HepG2 (cell line): ENCODE results near the gene TRPV2. TPM values are rescaled to one million over a fixed set of nuclear protein-coding genes. Genes with fewer than 3 reads are reported as not detected.
A peak's percentile ranks its signal among the peaks of the same experiment; 100 is the strongest.

Experiments used
- FLYWCH1 ChIP-seq: sonication (generic); formaldehyde crosslinking; IDR thresholded peaks from 2 replicates; pipeline ENCODE4 v1.8.1; 2023; ENCODE audit warnings: mild to moderate bottlenecking, missing genetic modification reagents
- NR2F2 ChIP-seq: IDR thresholded peaks from 2 replicates; pipeline ENCODE4 v1.6.1; 2012; ENCODE audit warnings: low read depth, inconsistent platforms, borderline replicate concordance
- PAF1 ChIP-seq: IDR thresholded peaks from 2 replicates; pipeline ENCODE4 v1.6.1; 2016; ENCODE audit warnings: missing genetic modification reagents, missing compliant biosample characterization
- POLR2A ChIP-seq, 2 experiments: IDR thresholded peaks; 2 replicates each; pipeline ENCODE4 v1.6.1; 2011; ENCODE audit warnings: low read depth in 2 of 2, low read length in 2 of 2, mild to moderate bottlenecking in 1 of 2, moderate library complexity in 1 of 2; ENCODE audit not compliant: insufficient read depth in 1 of 2
- PRDM10 ChIP-seq: sonication (generic); formaldehyde crosslinking; IDR thresholded peaks from 2 replicates; pipeline ENCODE4 v1.4.0; 2020; ENCODE audit warnings: low read depth, missing genetic modification reagents
- SMAD3 ChIP-seq: sonication (generic); formaldehyde crosslinking; IDR thresholded peaks from 2 replicates; pipeline ENCODE4 v1.4.0; 2020; ENCODE audit warnings: missing genetic modification reagents
- ZNF383 ChIP-seq: sonication (generic); formaldehyde crosslinking; IDR thresholded peaks from 2 replicates; pipeline ENCODE4 v1.4.0; 2020; ENCODE audit warnings: missing genetic modification reagents, mild to moderate bottlenecking, borderline replicate concordance
- ZNF564 ChIP-seq: sonication (generic); formaldehyde crosslinking; IDR thresholded peaks from 2 replicates; pipeline ENCODE4 v1.8.1; 2023; ENCODE audit warnings: mild to moderate bottlenecking, missing genetic modification reagents
- ZSCAN21 ChIP-seq: sonication (generic); formaldehyde crosslinking; IDR thresholded peaks from 2 replicates; pipeline ENCODE4 v1.8.0; 2022; ENCODE audit warnings: mild to moderate bottlenecking, missing genetic modification reagents, moderate library complexity, borderline replicate concordance
- polyA plus RNA-seq, 8 experiments: library from polyadenylated mRNA; depleted of rRNA in 3 of 8; stranded (reverse) in 7 of 8; unstranded in 1 of 8; fragments of >200 nt; fragmentation: Illumina TruSeq in 4 of 8; extraction: Trizol in 4 of 8; gene quantifications; 2 replicates each; pipeline versions ENCODE4 v1.2.1 to v1.2.3, GENCODE V29; 2011 to 2016; ENCODE audit warnings: low read depth in 4 of 8, missing spikeins in 1 of 8, mixed read lengths in 1 of 8; ENCODE audit not compliant: insufficient read depth in 1 of 8
- total RNA-seq, 5 experiments: library from RNA; depleted of rRNA; stranded (reverse); fragments of >200 nt; fragmentation: Illumina TruSeq; extraction: Trizol; gene quantifications; 2 replicates each; pipeline ENCODE4 v1.2.3, GENCODE V29; 2016; ENCODE audit warnings: low read depth in 1 of 5

TRPV2 gene
- total and polyA plus RNA-seq, 2 of the 13 experiments (the other 11 are each of a cell fraction or from before 2014, with no cell fraction given) = 13.6 to 21.3 TPM

GRCh38 chr17:16442141-16442540 lies 26.8 kb downstream of the TRPV2 start (continued):
- TF ChIP-seq POLR2A (IDR thresholded peaks at IDR 0.05; ENCODE audit: insufficient read depth in 1 of 2, low read depth in 2 of 2, low read length in 2 of 2) = 0 out of 4 replicates have a peak, but pooled peaks of 1 of the 2 experiments have one; percentile 54
- no peak for TF ChIP-seq ZNF383 (CRISPR knock-in tag)
- TF ChIP-seq PRDM10 (CRISPR knock-in tag) = peak; percentile 86; the same call in 1 of the 2 replicates
- no peak for TF ChIP-seq NR2F2
- TF ChIP-seq SMAD3 (CRISPR knock-in tag) = no peak
- no peak for TF ChIP-seq FLYWCH1 (CRISPR knock-in tag)
- TF ChIP-seq PAF1 (CRISPR knock-in tag) = 0 out of 2 replicates have a peak, but pooled peaks have one; percentile 68
- TF ChIP-seq ZNF564 (CRISPR knock-in tag) = 0 out of 2 replicates have a peak, but pooled peaks have one; percentile 35
- no peak for TF ChIP-seq ZSCAN21 (CRISPR knock-in tag)
